SK-N-MC (cell line): ENCODE data around the gene EFR3B.

ENCODE experiments used
- EZH2 ChIP-seq: fragments of 200-600 bp; sonication (generic); IDR thresholded peaks from one replicate; pipeline ENCODE4 v1.6.1; 2017; ENCODE audit warnings: antibody characterized with exemption
- FOXP2 ChIP-seq: optimal IDR thresholded peaks from 2 replicates; pipeline ENCODE3; 2011; ENCODE audit warnings: mild to moderate bottlenecking, moderate library complexity; ENCODE audit not compliant: insufficient read depth; ENCODE audit errors: extremely low read length, control extremely low read depth
- POLR2AphosphoS5 ChIP-seq: IDR thresholded peaks from 2 replicates; pipeline ENCODE4 v1.6.1; 2012; ENCODE audit warnings: mild to moderate bottlenecking, low read depth, low read length, borderline replicate concordance

DNA sequence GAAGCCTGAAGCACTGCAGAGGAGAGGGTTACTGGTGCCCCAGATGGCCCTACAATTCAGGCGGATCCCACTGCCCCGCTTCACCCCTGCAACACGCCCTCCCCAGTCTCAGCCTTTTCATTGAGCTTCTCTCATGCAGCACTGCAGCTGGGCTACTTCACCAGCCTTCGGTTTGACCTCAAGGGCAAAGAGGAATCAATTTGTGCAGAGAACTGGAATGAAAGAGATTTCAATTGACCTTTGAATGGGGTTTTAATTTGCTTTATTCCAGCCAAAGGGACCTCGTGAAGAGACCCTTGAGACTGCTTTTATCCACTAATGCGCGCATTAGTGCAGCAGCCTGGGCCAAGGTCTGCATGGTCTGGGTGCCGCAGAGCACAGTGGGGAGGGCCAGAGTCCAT is 135.3 kb downstream of the EFR3B start:
- TF ChIP-seq EZH2 (no peak), POLR2AphosphoS5 (no peak), FOXP2 (no peak)
